Measurements from ENCODE around the gene SMTNL1. TPM values are rescaled to one million over a fixed set of nuclear protein-coding genes. Genes with fewer than 3 reads are reported as not detected.

The SMTNL1 gene
- total and polyA plus RNA-seq, 4 donors = not detected

- Histone ChIP-seq H3K27ac (ENCODE audit: low read depth in 1 of 2, low read length in 2 of 2) (no peak overlapping the region), H3K9ac (ENCODE audit: low read depth in 1 of 2, low read length in 2 of 2) (no peak overlapping the region), H3K9me3 (ENCODE audit: control insufficient read depth in 4 of 4, low read length in 3 of 4) (no peaks in the 10 kb centered on the region), H3K4me1 (ENCODE audit: control insufficient read depth in 4 of 4, insufficient read depth in 4 of 4, low read length in 3 of 4) (peaks cover 0 to 6% (median 3%) of the 10 kb centered on the region in 4 donors), H3K4me3 (ENCODE audit: low read depth in 1 of 3, low read length in 3 of 3) (no peak overlapping the region), H3K36me3 (ENCODE audit: control insufficient read depth in 4 of 4, insufficient read depth in 3 of 4, low read depth in 1 of 4, low read length in 3 of 4) (peaks cover 20 to 73% (median 63%) of the 10 kb centered on the region in 4 donors), H3K27me3 (ENCODE audit: control insufficient read depth in 4 of 4, insufficient read depth in 4 of 4, low read length in 3 of 4) (no peaks in the 10 kb centered on the region)
- DNase-seq (ENCODE audit: low spot score) = no peak
- 92% methylated on average over 6 of the region's 6 CpGs for WGBS
- TF ChIP-seq EGR1 (IDR thresholded peaks at IDR 0.05; ENCODE audit: low read depth in 2 of 2) = no peak
- no peak for TF ChIP-seq ATF3 (IDR thresholded peaks at IDR 0.05)
- no peak for TF ChIP-seq GABPA (IDR thresholded peaks at IDR 0.05 in 1 of 2, conservative IDR thresholded peaks at IDR 0.05 in 1 of 2)
- no peak for TF ChIP-seq JUND (IDR thresholded peaks at IDR 0.05)
- no peak for TF ChIP-seq RAD21 (IDR thresholded peaks at IDR 0.05)
- no peak for TF ChIP-seq FOXA1 (IDR thresholded peaks at IDR 0.05)
- TF ChIP-seq ZBTB33 (IDR thresholded peaks at IDR 0.05) = no peak
- no peak for TF ChIP-seq MAX (IDR thresholded peaks at IDR 0.05)
- no peak for TF ChIP-seq SP1 (IDR thresholded peaks at IDR 0.05)
- TF ChIP-seq HNF4A (conservative IDR thresholded peaks at IDR 0.05) = no peak
- no peak for TF ChIP-seq FOXA2 (IDR thresholded peaks at IDR 0.05)
- no peak for TF ChIP-seq CTCF (IDR thresholded peaks at IDR 0.05; ENCODE audit: low read depth, low read length, missing input control)
- TF ChIP-seq REST (IDR thresholded peaks at IDR 0.05) = no peak
- no peak for TF ChIP-seq RXRA (IDR thresholded peaks at IDR 0.05)
- no peak for TF ChIP-seq YY1 (IDR thresholded peaks at IDR 0.05)
- TF ChIP-seq NR2F2 (IDR thresholded peaks at IDR 0.05) = no peak
Observed at GRCh38 chr11:57487920-57488659, 49.3 kb upstream of the SMTNL1 start.
